ENCODE results near the gene TASP1. TPM values are rescaled to one million over a fixed set of nuclear protein-coding genes. Genes with fewer than 3 reads are reported as not detected.

TASP1 gene
- total and polyA plus RNA-seq, 12 donors = 3.6 to 13.0 (median 9.6) TPM

GRCh38 chr20:13400453-13400852, 238.3 kb downstream of the TASP1 start:
- Histone ChIP-seq H3K27ac (no peak overlapping the region), H3K36me3 (replicated peaks in 1 of 2) (no peaks in the 10 kb centered on the region), H3K27me3 (no peaks in the 10 kb centered on the region), H3K9me3 (replicated peaks in 1 of 3) (no peaks in the 10 kb centered on the region), H3K4me3 (no peak overlapping the region), H3K4me1 (replicated peaks in 1 of 2) (no peaks in the 10 kb centered on the region)
- intact Hi-C loops (cut with DNase I) = no loop called here
- DNase-seq = no peak
- 95 to 100% (median 99%) methylated on average over 2 of the region's 2 CpGs for WGBS, 4 donors
- TF ChIP-seq CTCF (IDR thresholded peaks at IDR 0.05) = no peak

GRCh38 chr20:13397300-13397724, 241.4 kb downstream of the TASP1 start:
- intact Hi-C loops (cut with DNase I) = no loop called here
- Histone ChIP-seq H3K36me3 (replicated peaks in 1 of 2) (no peaks in the 10 kb centered on the region), H3K27me3 (no peaks in the 10 kb centered on the region), H3K9me3 (replicated peaks in 1 of 3) (no peaks in the 10 kb centered on the region), H3K4me1 (replicated peaks in 1 of 2) (no peaks in the 10 kb centered on the region), H3K4me3 (no peak overlapping the region), H3K27ac (no peak overlapping the region)
- TF ChIP-seq POLR2A (IDR thresholded peaks at IDR 0.05) (no peak), CTCF (IDR thresholded peaks at IDR 0.05) (no peak)
- no peak for DNase-seq
- 83 to 93% (median 88%) methylated on average over 1 of the region's 1 CpG for WGBS, 4 donors

GRCh38 chr20:13396826-13397225, 241.9 kb downstream of the TASP1 start:
- TF ChIP-seq POLR2A (IDR thresholded peaks at IDR 0.05) (no peak), CTCF (IDR thresholded peaks at IDR 0.05) (no peak)
- Histone ChIP-seq H3K9me3 (replicated peaks in 1 of 3) (no peaks in the 10 kb centered on the region), H3K27ac (no peak overlapping the region), H3K36me3 (replicated peaks in 1 of 2) (no peaks in the 10 kb centered on the region), H3K4me3 (no peak overlapping the region), H3K27me3 (no peaks in the 10 kb centered on the region), H3K4me1 (replicated peaks in 1 of 2) (no peaks in the 10 kb centered on the region)
- DNase-seq = no peak
- intact Hi-C loops (cut with DNase I) = no loop called here

- 71 to 82% (median 77%) methylated on average over 3 of the region's 3 CpGs for WGBS, 4 donors
- TF ChIP-seq CTCF (IDR thresholded peaks at IDR 0.05) = no peak
- no peak for TF ChIP-seq POLR2A (IDR thresholded peaks at IDR 0.05)
- H3K9me3 ChIP-seq (replicated peaks in 1 of 3) = no peaks in the 10 kb centered on the region
- no peak overlapping the region for H3K4me3 ChIP-seq
- H3K27me3 ChIP-seq = no peaks in the 10 kb centered on the region
- H3K4me1 ChIP-seq (replicated peaks in 1 of 2) = no peaks in the 10 kb centered on the region
- H3K36me3 ChIP-seq (replicated peaks in 1 of 2) = no peaks in the 10 kb centered on the region
- no peak overlapping the region for H3K27ac ChIP-seq
- no peak for DNase-seq
- intact Hi-C loops (cut with DNase I) = no loop called here
Measured at GRCh38 chr20:13396022-13396421, 242.7 kb downstream of the TASP1 start.
